Loucy (cell line): ENCODE measurements around the gene KCNN3.

Experiments used
- CTCF ChIP-seq: fragments of 200-600 bp; sonication (generic); conservative IDR thresholded peaks from 2 replicates; pipeline ENCODE4 v1.5.1; 2014; ENCODE audit warnings: mild to moderate bottlenecking, antibody characterized with exemption, low read length
- EZH2phosphoT487 ChIP-seq: fragments of 200-600 bp; IDR thresholded peaks from 2 replicates; pipeline ENCODE4 v1.6.1; 2018; ENCODE audit warnings: antibody characterized with exemption, mild to moderate bottlenecking, moderate library complexity, borderline replicate concordance

GRCh38 chr1:154848983-154849382, 21.1 kb downstream of the KCNN3 start:
- no peak for TF ChIP-seq CTCF
- TF ChIP-seq EZH2phosphoT487, result no peak
